ENCODE data around the gene THOC6.
A peak's percentile ranks its signal among the peaks of the same experiment; 100 is the strongest.
"Not testable (repeated sequence)": the region's sequence is repeated elsewhere in the genome, so short reads cannot be mapped to it uniquely, and the experiment has no call there.

Gene THOC6

GRCh38 chr16:3057181-3058138 lies 33.6 kb downstream of the THOC6 start:
- no peak for DNase-seq

GRCh38 chr16:3058139-3059030 lies 34.5 kb downstream of the THOC6 start:
- no peak for DNase-seq

- peak; percentile 80 for DNase-seq
Observed at GRCh38 chr16:3059041-3059722, 35.3 kb downstream of the THOC6 start.

GRCh38 chr16:3059723-3060242 lies 35.9 kb downstream of the THOC6 start:
- no peak for DNase-seq

- DNase-seq, result no peak
Observed at GRCh38 chr16:3060339-3061127, 36.7 kb downstream of the THOC6 start.

- DNase-seq, result no peak
Observed at GRCh38 chr16:3062553-3062952, 38.7 kb downstream of the THOC6 start.

GRCh38 chr16:3063625-3064386 lies 40.0 kb downstream of the THOC6 start:
- no peak for DNase-seq

- DNase-seq, result peak; percentile 68
Observed at GRCh38 chr16:3065069-3065741, 41.4 kb downstream of the THOC6 start, which contains the start of gene IL32. TSS of gene IL32 (plus strand) at chr16:3065640. CDS start at chr16:3065812, 172 bp downstream.

- no peak for DNase-seq
Observed at GRCh38 chr16:3065742-3066439, 42.1 kb downstream of the THOC6 start.

GRCh38 chr16:3066440-3066748 lies 42.6 kb downstream of the THOC6 start:
- DNase-seq, result no peak

GRCh38 chr16:3068487-3068886 lies 44.7 kb downstream of the THOC6 start:
- no peak for DNase-seq

GRCh38 chr16:3069146-3069545 lies 45.3 kb downstream of the THOC6 start:
- DNase-seq, result not testable (repeated sequence)

- DNase-seq, result no peak
Observed at GRCh38 chr16:3070608-3071111, 46.8 kb downstream of the THOC6 start.

- DNase-seq, result no peak
Observed at GRCh38 chr16:3071655-3072054, 47.8 kb downstream of the THOC6 start.

GRCh38 chr16:3072148-3072547 lies 48.3 kb downstream of the THOC6 start:
- not testable (repeated sequence) for DNase-seq

- not testable (repeated sequence) for DNase-seq
Observed at GRCh38 chr16:3072576-3073263, 48.9 kb downstream of the THOC6 start.

- DNase-seq, result no peak
Observed at GRCh38 chr16:3073448-3073847, 49.6 kb downstream of the THOC6 start.

GRCh38 chr16:3074860-3075522 lies 51.2 kb downstream of the THOC6 start:
- DNase-seq, result peak; percentile 54
